RWPE2 (cell line): ENCODE results near the gene PRDM1.

ENCODE experiments used
- ATAC-seq: fragments of 200-7000 bp; cut with Tn5 transposase; 3 replicates; pipeline ENCODE4 v1.9.1; 2021; ENCODE audit warnings: low read depth
- DNase-seq: peaks from one replicate; pipeline ENCODE4 v3.0.0-alpha.2; 2020; ENCODE audit warnings: low spot score
- H3K27ac ChIP-seq: fragments of 450-650 bp; 2 replicates; pipeline ENCODE4 v1.5.1; 2017; ENCODE audit warnings: mild to moderate bottlenecking; ENCODE audit not compliant: poor library complexity, severe bottlenecking
- H3K27me3 ChIP-seq: fragments of 250-450 bp; sonication (Bioruptor Pico); 2 replicates; pipeline ENCODE4 v1.5.1; 2021; ENCODE audit warnings: mild to moderate bottlenecking, moderate library complexity; ENCODE audit not compliant: insufficient read depth, poor library complexity, severe bottlenecking
- H3K36me3 ChIP-seq: fragments of 250-450 bp; sonication (Bioruptor Pico); 2 replicates; pipeline ENCODE4 v1.5.1; 2020; ENCODE audit warnings: low read depth, mild to moderate bottlenecking, moderate library complexity
- H3K4me1 ChIP-seq: fragments of 250-450 bp; sonication (Bioruptor Pico); 2 replicates; pipeline ENCODE4 v1.5.1; 2021; ENCODE audit warnings: mild to moderate bottlenecking, moderate library complexity; ENCODE audit not compliant: insufficient read depth, poor library complexity, severe bottlenecking
- H3K4me3 ChIP-seq: fragments of 250-450 bp; sonication (Bioruptor Pico); 2 replicates; pipeline ENCODE4 v1.5.1; 2021; ENCODE audit warnings: mild to moderate bottlenecking, moderate library complexity; ENCODE audit not compliant: severe bottlenecking
- H3K9me3 ChIP-seq: fragments of 250-450 bp; sonication (Bioruptor Pico); 2 replicates; pipeline ENCODE4 v1.5.1; 2021; ENCODE audit warnings: mild to moderate bottlenecking, moderate library complexity; ENCODE audit not compliant: severe bottlenecking
- TF ChIP-seq, protein P1 (sequence below): fragments of 450-650 bp; IDR thresholded peaks from one replicate; pipeline ENCODE4 v1.5.1; 2017; ENCODE audit warnings: mild to moderate bottlenecking, moderate library complexity; ENCODE audit not compliant: poor library complexity, severe bottlenecking

The PRDM1 gene

DNA sequence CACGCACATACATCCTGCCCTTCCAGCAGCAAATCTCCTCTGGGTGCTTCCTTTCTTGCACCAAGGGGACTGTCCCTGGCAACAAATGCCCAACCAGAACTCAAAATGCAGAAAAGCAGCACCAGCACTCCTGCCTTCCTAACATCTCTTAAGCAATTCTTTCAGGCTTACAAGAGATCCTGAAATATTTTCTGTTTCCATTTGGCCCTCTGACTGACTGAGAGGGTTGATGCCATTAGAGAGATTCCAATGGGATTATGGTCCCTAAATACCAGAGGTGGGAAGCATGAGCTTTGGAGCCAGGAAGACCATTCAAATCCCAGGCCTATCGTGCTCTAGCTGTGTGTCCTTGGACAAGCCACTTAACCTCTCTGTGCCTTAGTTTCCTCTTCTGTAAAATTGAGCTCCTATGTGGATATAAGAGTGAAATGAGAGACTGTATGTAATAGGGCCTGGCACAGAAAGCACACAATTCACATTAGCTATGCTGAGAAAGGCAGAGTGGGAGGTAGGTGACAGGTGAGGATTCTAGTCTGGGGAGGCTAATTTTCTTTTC is 56.8 kb downstream of the PRDM1 start:
- Histone ChIP-seq H3K36me3 (no peaks in the 10 kb centered on the region), H3K27ac (no peak overlapping the region), H3K4me1 (no peaks in the 10 kb centered on the region), H3K9me3 (no peaks in the 10 kb centered on the region), H3K4me3 (no peak overlapping the region), H3K27me3 (no peaks in the 10 kb centered on the region)
- TF ChIP-seq, protein P1, sequence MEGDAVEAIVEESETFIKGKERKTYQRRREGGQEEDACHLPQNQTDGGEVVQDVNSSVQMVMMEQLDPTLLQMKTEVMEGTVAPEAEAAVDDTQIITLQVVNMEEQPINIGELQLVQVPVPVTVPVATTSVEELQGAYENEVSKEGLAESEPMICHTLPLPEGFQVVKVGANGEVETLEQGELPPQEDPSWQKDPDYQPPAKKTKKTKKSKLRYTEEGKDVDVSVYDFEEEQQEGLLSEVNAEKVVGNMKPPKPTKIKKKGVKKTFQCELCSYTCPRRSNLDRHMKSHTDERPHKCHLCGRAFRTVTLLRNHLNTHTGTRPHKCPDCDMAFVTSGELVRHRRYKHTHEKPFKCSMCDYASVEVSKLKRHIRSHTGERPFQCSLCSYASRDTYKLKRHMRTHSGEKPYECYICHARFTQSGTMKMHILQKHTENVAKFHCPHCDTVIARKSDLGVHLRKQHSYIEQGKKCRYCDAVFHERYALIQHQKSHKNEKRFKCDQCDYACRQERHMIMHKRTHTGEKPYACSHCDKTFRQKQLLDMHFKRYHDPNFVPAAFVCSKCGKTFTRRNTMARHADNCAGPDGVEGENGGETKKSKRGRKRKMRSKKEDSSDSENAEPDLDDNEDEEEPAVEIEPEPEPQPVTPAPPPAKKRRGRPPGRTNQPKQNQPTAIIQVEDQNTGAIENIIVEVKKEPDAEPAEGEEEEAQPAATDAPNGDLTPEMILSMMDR = no peak
- no peak for ATAC-seq
- DNase-seq = no peak

DNA sequence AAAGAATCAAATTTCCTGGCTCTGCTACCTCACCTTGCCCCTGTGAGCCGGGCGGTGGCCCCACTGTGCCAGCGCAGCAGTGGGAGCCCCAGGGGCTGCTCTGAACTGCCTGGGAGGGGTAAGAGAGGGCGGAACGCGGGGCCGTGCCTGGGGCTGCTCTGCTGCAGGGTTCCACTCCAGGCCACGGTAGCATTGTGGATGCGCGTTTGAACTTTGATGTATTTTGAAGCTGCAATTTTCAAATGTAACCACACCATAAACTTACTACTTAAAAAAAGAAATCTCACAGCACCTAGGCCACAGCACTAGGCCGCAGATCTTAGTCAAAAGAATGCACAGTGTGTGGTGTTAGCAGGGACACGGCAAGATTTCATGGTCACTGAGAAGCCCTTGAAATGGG is 57.5 kb downstream of the PRDM1 start:
- ATAC-seq = no peak

DNA sequence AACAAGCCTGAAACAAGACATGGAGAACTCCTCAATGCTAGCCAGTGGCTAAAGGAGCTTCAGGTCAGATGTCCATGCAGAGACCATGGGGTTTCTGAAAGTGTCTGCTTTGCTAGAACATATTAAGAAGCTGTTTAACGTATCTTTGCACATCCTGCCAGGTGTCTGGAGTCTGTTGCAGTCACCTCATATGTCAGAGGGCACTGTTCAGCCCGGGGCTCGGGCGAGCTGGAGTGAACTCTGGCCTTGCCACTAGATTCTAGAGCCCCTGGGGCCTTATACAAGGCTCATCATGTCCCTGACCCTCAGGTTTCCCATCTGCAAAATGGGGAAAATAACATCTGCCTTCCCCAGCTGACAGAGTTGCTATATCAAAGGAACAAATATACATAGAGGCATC is 59.0 kb downstream of the PRDM1 start:
- ATAC-seq = no peak
- DNase-seq = no peak
- TF ChIP-seq, protein P1 = no peak
- Histone ChIP-seq H3K9me3 (no peaks in the 10 kb centered on the region), H3K4me1 (no peaks in the 10 kb centered on the region), H3K27me3 (no peaks in the 10 kb centered on the region), H3K4me3 (no peak overlapping the region), H3K27ac (no peak overlapping the region), H3K36me3 (no peaks in the 10 kb centered on the region)

More for the DNA sequence above, 57.5 kb downstream of the PRDM1 start:
- H3K4me1 ChIP-seq = no peaks in the 10 kb centered on the region
- no peaks in the 10 kb centered on the region for H3K9me3 ChIP-seq
- TF ChIP-seq, protein P1 = no peak
- H3K27me3 ChIP-seq = no peaks in the 10 kb centered on the region
- DNase-seq = no peak
- H3K36me3 ChIP-seq = no peaks in the 10 kb centered on the region
- H3K27ac ChIP-seq = no peak overlapping the region
- H3K4me3 ChIP-seq = no peak overlapping the region

DNA sequence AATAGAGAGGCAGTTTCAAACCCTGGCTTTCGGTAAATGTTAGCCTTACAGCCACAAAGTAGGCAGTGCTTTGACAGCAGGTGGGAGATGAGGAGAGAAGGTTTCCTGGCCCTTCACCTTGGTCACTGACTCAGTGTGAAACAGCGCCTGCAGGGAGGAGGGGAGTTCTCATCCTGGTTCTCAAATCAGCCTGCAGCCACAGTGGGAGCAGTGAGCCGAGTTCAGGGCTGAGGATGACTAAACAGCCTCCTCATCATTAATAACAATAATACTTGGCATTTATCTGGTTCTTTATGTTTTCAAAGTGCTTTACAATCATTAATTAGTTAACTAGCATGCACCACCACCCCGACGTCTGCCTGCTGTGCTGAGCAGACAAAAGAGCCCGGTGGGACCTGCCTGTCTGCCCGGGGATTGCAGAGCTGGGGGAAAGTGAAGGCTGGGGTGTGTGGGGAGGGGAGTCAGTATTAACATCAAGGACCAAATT is 59.6 kb downstream of the PRDM1 start:
- ATAC-seq (no peak), DNase-seq (no peak)
- no peaks in the 10 kb centered on the region for H3K36me3 ChIP-seq
- H3K9me3 ChIP-seq = no peaks in the 10 kb centered on the region
- H3K4me3 ChIP-seq = no peak overlapping the region
- H3K27me3 ChIP-seq = no peaks in the 10 kb centered on the region
- no peak overlapping the region for H3K27ac ChIP-seq
- H3K4me1 ChIP-seq = no peaks in the 10 kb centered on the region
- TF ChIP-seq, protein P1 = no peak

DNA sequence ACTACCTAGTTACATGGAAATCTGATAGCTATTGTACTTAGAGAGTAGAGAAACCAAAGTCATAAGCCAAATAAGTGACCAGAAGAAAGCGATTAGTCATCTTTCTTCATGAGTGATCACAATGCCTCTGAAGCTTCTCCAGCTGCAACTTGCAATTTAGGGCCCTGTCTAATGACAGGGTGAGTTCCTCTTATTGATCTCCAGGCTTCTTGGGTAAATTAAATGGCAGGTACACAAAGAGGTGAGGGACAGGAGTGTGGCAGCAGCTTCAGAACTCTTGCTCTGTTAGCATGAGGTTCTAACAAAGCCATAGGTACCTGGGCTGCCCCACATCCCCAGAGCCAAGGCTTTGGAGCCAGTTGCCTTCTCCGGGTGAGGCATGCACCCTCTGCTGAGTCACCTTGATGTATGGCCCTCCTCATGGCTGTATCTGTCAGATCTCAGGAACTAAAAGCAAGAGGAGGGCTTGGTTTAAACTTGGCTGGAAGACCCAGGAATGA is 60.8 kb downstream of the PRDM1 start:
- TF ChIP-seq, protein P1 = no peak
- DNase-seq (no peak), ATAC-seq (no peak; the same call in 2 of the 3 replicates)
- Histone ChIP-seq H3K9me3 (no peaks in the 10 kb centered on the region), H3K4me1 (no peaks in the 10 kb centered on the region), H3K27ac (no peak overlapping the region), H3K27me3 (no peaks in the 10 kb centered on the region), H3K36me3 (no peaks in the 10 kb centered on the region), H3K4me3 (no peak overlapping the region)
